Stimulated activated CD8-positive, alpha-beta memory T cell treated with anti-CD3 and anti-CD28 coated beads, Interleukin-15, amount 100 ng/mL, for 48 hours (primary cell): ENCODE measurements around the gene RPTN.

ENCODE experiments used
- DNase-seq, 2 donors: peaks; one replicate each; pipeline ENCODE4 v3.0.0-alpha.2; 2020; ENCODE audit warnings: low read depth in 2 of 2

Gene RPTN

GRCh38 chr1:152111515-152111968 is 47.5 kb downstream of the RPTN start:
- DNase-seq, result peak in 1 of 2 donors; percentile 21

GRCh38 chr1:152110860-152111514 is 48.0 kb downstream of the RPTN start:
- peak in 1 of 2 donors; percentile 8 for DNase-seq

- peak in 1 of 2 donors; percentile 15 for DNase-seq
Measured at GRCh38 chr1:152110365-152110859, 48.6 kb downstream of the RPTN start.

- no peak for DNase-seq
Measured at GRCh38 chr1:152109998-152110294, 49.1 kb downstream of the RPTN start.

GRCh38 chr1:152109231-152109997 is 49.6 kb downstream of the RPTN start:
- DNase-seq, result no peak

- DNase-seq, result no peak
Measured at GRCh38 chr1:152108882-152109222, 50.2 kb downstream of the RPTN start.

- no peak for DNase-seq
Measured at GRCh38 chr1:152107984-152108881, 50.8 kb downstream of the RPTN start.

- DNase-seq, result no peak
Measured at GRCh38 chr1:152107031-152107983, 51.7 kb downstream of the RPTN start.

- DNase-seq, result no peak
Measured at GRCh38 chr1:152104854-152105253, 54.2 kb downstream of the RPTN start.
